Measurements from ENCODE around the gene NTF3. TPM values are rescaled to one million over a fixed set of nuclear protein-coding genes. Genes with fewer than 3 reads are reported as not detected.
A peak's percentile ranks its signal among the peaks of the same experiment; 100 is the strongest.

NTF3 gene
- total RNA-seq, 2 donors from 2014 or later, result 0.63 to 0.67 TPM

GRCh38 chr12:5456030-5456429 is 24.1 kb downstream of the NTF3 start:
- TF ChIP-seq CTCF (IDR thresholded peaks at IDR 0.05), result no peak
- no peak for DNase-seq (ENCODE audit: low spot score)
- no peak overlapping the region for H3K4me3 ChIP-seq
- H3K9me3 ChIP-seq, result no peaks in the 10 kb centered on the region
- no peaks in the 10 kb centered on the region for H3K27me3 ChIP-seq
- H3K4me1 ChIP-seq, result peaks cover 0 to 17% of the 10 kb centered on the region in 2 donors
- H3K36me3 ChIP-seq, result no peaks in the 10 kb centered on the region
- H3K27ac ChIP-seq, result peak overlapping the region in 1 of 2 donors; percentile 48

- Histone ChIP-seq H3K27ac (peak overlapping the region; percentile 16 to 48), H3K4me1 (peaks cover 0 to 17% of the 10 kb centered on the region in 2 donors), H3K4me3 (no peak overlapping the region), H3K36me3 (no peaks in the 10 kb centered on the region), H3K27me3 (no peaks in the 10 kb centered on the region), H3K9me3 (no peaks in the 10 kb centered on the region)
- no peak for DNase-seq (ENCODE audit: low spot score)
- TF ChIP-seq CTCF (IDR thresholded peaks at IDR 0.05), result no peak
Observed at GRCh38 chr12:5456906-5457305, 25.0 kb downstream of the NTF3 start.

- TF ChIP-seq CTCF (IDR thresholded peaks at IDR 0.05), result no peak
Observed at GRCh38 chr12:5458229-5459050, 26.5 kb downstream of the NTF3 start.

DNA sequence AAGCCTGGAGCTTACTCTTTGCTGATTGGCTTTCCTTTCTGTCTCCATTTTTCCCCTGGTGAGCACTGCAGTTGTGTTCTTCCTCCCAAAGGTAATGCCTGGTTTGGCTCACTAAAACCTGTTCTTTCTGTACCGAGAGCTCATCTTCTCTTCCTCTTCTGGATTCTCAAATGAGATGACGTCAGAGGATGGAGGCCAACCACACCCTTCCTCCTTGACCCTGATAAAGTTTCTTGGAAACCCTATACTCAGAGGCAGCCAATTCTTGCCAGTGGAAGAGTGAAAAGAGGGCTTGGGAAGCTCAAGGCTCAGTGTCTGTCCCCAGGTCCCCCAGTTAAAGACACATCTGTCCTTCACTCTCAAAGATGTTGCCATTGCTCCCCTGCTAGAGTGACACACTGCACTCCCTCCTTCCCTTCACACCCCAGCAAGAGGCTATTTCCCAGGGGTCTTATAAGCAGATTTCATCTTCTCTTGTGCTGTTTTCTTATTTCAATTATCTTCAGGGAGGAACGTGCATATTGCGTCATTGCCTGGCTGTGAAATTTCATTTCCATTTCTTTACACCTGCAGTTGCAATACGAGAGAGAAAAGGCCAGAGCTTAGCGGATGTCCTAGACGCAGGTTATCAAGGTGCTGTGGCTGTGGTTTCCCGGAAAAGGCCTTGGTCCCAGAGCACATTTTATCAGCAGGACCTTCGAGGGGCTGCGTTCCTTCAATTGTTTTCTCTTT is 27.3 kb downstream of the NTF3 start:
- no peak for TF ChIP-seq CTCF (IDR thresholded peaks at IDR 0.05)
- H3K4me3 ChIP-seq, result no peak overlapping the region
- no peaks in the 10 kb centered on the region for H3K36me3 ChIP-seq
- H3K9me3 ChIP-seq, result no peaks in the 10 kb centered on the region
- no peak for DNase-seq (ENCODE audit: low spot score)
- no peaks in the 10 kb centered on the region for H3K27me3 ChIP-seq
- H3K4me1 ChIP-seq, result peaks cover 0 to 17% of the 10 kb centered on the region in 2 donors
- H3K27ac ChIP-seq, result no peak overlapping the region

More at GRCh38 chr12:5458229-5459050, 26.5 kb downstream of the NTF3 start:
- no peak for DNase-seq (ENCODE audit: low spot score)
- Histone ChIP-seq H3K27me3 (no peaks in the 10 kb centered on the region), H3K4me1 (peaks cover 0 to 17% of the 10 kb centered on the region in 2 donors), H3K4me3 (no peak overlapping the region), H3K27ac (no peak overlapping the region), H3K9me3 (no peaks in the 10 kb centered on the region), H3K36me3 (no peaks in the 10 kb centered on the region)

DNA sequence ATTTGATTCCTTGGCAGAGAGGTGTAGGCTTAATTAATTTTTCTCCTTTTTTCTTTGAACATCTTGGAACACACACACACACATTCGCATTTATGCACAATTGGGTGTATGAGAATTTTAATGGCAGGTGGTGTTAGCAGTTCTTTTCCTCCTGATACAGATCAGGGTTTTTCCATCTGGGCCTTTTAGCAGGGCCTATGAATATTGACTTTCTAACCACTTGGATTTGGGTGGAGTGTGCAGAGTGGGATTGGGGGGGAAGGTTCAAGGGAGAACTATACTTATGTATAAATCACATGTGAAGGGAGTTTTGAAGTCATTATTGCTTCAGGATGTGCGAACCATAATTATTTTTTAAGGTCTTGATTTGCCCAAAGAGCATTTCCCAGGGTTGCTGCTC is 28.9 kb downstream of the NTF3 start:
- H3K9me3 ChIP-seq, result no peaks in the 10 kb centered on the region
- H3K4me1 ChIP-seq, result peaks cover 0 to 17% of the 10 kb centered on the region in 2 donors
- H3K36me3 ChIP-seq, result no peaks in the 10 kb centered on the region
- no peak for TF ChIP-seq CTCF (IDR thresholded peaks at IDR 0.05)
- H3K27ac ChIP-seq, result no peak overlapping the region
- no peak overlapping the region for H3K4me3 ChIP-seq
- no peaks in the 10 kb centered on the region for H3K27me3 ChIP-seq
- no peak for DNase-seq (ENCODE audit: low spot score)
